ENCODE data around the gene MAPK11.

The MAPK11 gene

DNA sequence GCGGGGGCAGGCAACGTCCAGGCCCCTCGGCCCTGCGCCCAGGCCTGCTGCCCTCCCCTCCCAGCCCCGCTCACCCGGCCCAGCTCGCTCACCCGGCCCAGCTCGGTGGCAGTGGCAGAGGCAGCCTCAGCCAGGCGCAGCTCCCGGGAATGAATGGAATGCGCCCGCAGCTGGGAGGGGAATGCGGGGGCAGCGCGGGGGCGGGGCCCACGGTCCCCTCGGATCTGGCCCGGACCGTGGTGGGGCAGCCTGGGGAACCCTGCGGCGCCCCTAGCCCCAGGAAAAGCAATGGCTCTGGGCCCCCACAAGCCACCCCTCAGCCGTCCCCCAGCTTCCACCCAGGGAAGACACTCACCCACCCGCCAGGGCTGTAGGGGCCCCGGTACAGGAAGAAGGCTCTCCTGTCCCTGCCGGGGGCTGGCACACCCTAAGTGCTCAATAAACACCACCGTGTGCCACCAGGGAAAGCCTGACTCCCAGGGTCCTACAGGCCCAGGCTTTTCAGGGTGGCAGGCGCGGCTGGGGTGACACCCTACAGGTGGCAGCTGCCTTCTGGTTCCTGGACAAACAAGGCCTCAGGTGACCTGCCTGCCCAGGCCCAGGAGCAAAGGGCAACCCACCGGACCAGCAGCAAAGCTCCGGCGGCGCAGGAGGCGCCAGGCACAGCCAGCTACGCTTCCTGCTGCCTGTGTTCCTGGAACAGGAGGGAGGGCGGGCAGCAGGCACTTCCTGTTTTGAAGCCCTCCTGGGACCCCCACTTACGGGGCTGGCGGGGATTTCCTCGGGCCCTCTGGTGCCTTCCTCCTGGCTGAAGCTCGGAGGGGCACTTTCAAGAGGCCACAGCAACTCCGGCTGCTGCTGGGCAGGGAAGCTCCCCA lies 23.5 kb upstream of the MAPK11 start:
- peak; percentile 77 for DNase-seq

GRCh38 chr22:50292643-50293440 lies 22.7 kb upstream of the MAPK11 start:
- DNase-seq = no peak

DNA sequence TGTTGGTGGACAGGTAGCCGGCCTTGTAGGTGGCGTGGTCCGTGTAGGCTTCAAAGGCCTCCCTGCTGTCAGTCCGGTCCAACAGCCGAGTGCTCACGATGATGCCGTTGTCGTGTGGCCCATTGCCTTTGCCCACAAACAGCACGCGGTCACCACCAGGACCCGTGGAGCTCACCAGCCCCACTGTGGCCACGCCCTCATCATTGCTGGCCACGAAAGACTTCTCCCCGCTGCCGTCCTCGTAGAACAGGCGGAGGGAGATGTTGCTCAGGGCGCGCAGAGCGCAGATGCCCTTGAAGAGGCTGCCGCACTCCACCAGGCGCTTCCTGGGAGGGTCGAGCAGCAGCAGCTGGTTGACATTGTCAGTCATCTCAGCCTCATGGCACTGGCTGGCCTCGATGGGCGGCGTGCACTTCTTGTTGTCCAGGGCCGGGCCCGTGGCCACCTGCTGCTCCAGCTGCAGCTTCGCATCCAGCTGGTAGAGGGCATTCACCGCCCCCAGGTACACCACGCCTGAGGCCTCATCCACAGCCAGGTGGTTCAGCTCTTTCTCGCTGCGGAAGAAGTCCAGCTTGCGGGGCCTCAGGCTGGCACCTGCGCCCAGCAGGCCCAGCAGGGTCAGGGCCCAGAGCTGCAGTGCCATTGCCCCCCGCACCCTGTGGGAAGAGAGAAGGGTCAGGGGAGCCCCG lies 19.9 kb upstream of the MAPK11 start:
- DNase-seq = no peak

GRCh38 chr22:50289151-50289941 lies 19.2 kb upstream of the MAPK11 start:
- no peak for DNase-seq

DNA sequence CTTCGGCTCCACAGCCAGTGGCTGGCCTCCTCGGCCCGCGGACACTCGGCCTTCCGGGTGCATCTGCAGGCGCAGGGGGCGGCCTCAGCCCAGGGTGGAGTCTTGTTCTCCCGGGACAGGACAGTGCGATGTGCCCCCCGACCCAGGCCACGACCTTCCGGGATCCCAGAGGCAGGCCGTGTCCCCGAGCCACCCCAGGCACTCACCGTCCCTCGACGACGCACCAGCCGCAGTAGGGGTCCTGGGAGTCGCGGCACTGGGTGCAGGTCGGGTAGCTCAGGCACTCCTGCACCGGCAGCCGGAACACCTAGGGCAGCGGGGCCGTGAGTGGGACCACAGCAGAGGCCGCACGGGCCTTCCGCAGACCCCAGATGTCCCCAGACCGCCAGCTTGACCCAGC lies 17.6 kb upstream of the MAPK11 start:
- DNase-seq = no peak

DNA sequence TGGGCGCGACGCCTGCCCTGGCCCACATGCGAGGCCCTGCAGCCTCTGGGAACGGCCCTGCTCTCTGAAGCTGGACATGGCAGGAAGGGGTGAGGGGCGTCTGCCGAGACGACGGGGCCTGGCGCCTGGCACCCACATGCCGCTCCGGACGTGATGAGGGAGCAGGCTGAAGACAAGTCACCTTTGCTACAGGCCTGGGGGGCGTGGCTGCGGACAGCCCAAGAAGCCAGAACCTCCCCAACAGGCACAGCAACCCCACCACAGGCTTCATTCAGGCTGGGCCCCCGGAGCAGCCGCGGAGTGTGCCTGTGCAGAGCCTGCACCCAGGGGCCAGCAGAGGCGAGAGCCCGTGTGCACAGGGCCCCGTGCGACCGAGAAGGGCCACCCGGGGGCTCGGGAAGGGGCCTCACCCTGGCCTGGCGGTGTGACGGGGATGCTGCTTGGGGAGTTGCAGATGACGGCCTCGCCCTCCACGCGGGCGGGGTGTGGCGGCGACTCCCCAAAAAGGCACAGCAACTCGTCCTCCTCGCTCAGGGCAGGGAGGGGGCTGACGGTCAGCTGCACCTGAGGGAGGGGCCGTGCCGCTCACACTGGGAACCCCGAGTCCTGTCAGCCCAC lies 16.6 kb upstream of the MAPK11 start:
- no peak for DNase-seq

DNA sequence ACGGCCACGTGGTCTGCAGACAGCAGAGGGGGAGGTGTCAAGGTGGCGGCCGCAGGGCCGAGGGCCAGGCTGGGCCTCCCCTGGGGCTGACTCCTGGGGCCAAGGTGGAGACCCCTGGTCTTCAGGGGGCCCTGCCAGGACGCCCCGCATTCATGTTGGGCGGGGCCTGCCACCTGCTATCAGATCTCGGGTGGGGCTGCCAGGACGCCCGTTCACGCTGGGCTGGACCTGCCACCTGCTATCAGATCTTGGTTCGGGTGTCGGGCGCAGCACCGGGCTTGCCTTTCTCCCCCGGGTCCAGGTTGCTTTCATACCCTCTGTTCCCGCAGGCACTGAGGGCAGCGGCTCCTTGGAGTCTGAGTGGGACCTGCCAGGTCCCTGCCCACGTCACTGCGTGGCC lies 16.1 kb upstream of the MAPK11 start:
- DNase-seq = no peak

- DNase-seq = no peak
Measured at GRCh38 chr22:50285568-50286229, 15.5 kb upstream of the MAPK11 start.

- DNase-seq = no peak
Measured at GRCh38 chr22:50284479-50284878, 14.3 kb upstream of the MAPK11 start.

GRCh38 chr22:50283821-50284220 lies 13.6 kb upstream of the MAPK11 start:
- DNase-seq = no peak

GRCh38 chr22:50282361-50283155 lies 12.4 kb upstream of the MAPK11 start:
- peak; percentile 97 for DNase-seq

- no peak for DNase-seq
Measured at GRCh38 chr22:50281957-50282356, 11.8 kb upstream of the MAPK11 start.

DNA sequence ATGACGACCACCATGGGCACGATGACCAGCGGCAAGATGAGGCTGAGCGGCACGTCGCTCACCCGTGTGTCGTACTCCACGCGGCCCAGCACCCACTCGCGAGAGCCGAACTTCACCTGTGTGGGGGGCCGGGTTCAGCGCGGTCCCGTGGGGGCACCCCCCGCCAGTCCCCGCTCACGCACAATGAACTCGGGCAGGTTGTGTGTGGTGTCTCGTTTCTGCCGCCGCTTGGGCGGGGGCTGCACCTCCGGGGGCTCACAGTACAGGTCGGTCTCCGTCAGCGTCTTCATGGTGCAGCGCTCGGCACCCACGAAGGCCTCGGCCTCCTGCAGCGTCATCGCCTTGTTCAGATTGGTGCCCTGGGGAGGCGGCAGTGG lies 11.2 kb upstream of the MAPK11 start:
- no peak for DNase-seq

DNA sequence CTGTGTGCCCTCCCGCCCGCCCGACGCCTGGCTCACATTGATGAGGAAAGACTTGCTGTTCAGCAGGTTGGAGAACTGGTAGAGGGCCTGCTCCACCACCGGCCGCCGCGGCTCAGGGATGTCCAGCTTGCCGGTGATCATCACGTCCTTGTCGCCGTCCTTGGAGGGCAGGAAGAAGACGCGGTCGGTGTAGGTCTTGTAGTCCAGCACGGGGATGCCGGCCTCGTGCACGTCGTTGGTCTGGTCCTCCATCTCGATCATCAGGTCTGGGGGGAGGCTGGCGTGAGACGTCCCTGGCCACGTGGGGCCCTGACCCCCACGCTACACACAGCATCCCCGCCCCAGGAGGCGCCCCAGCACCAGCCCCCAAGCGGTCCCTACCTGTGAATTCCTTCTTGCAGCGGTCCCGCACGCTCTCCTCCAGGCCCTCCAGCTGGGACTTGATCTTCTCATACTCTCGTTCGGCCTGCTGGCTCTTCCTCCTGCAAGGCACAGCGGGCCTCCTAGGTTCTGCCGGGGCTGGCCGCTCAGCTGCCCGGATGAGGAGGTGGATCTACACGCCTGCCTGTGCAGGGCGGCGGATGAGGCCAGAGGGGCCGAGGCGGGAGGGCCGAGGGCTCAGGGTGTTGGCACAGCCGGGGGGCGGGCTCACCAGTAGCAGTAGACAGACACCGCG lies 10.7 kb upstream of the MAPK11 start:
- no peak for DNase-seq

GRCh38 chr22:50280022-50280707 lies 10.0 kb upstream of the MAPK11 start:
- no peak for DNase-seq

DNA sequence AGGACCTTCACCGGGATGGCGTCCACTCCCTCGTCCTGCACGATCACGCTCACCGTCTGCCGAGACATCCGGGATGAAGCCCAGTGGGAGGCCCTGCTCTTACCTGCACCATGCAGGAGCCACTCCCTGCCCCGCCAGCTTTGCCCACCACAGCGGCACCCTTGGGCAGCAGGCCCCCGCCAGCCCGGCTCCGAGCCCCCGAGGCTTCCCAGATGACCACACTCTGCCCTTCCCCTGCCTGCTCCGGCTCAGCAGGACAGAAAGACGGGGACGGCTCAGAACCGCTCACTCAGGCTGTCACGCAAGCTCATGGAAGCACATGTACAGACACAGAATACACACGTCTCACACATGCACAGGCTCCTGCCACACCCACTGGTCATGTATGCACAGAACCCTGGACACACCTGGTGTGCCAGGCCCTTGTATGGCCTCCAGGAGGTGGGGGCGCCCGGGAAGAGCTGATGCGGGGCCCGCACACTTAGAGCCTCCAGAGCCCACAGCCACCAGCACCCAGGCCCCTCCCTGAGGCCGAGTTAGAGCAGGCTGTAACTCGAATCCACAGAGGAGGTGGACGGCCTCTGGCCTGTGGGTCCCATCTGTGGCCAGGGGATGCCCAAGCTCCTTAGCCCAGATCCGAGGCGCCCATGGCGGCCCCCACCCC lies 8.9 kb upstream of the MAPK11 start:
- no peak for DNase-seq

DNA sequence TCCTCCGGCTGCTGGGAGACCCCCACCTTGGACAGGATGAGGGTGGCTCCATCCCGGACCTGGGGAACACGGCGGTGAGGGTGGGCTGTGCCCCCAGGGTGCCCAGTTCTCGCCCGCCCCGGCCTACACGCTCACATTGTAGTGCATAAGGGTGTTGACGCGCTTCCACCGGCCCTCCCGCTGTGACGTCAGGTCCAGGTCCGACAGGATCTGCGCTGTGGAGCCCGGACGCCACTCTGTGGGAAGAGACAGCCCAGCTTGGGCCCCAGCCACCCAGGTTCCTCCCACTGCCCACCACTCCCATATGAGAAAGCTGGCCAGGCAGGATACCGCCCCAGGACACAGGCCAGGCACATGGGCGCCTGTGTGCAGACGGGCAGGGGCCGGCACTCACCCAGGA lies 8.3 kb upstream of the MAPK11 start:
- DNase-seq = no peak

- no peak for DNase-seq
Measured at GRCh38 chr22:50277761-50278160, 7.6 kb upstream of the MAPK11 start.

GRCh38 chr22:50276143-50276542 lies 6.0 kb upstream of the MAPK11 start:
- no peak for DNase-seq

Measured in 8988T (cell line).